DLD1 (cell line): Measurements from ENCODE around the gene UNC119B.

ENCODE experiments used
- in situ Hi-C: cut with HindIII; loops from 2 replicates; pipeline ENCODE4 v1.10.0; 2017; ENCODE audit warnings: low sequenced_read_pairs

The UNC119B gene

DNA sequence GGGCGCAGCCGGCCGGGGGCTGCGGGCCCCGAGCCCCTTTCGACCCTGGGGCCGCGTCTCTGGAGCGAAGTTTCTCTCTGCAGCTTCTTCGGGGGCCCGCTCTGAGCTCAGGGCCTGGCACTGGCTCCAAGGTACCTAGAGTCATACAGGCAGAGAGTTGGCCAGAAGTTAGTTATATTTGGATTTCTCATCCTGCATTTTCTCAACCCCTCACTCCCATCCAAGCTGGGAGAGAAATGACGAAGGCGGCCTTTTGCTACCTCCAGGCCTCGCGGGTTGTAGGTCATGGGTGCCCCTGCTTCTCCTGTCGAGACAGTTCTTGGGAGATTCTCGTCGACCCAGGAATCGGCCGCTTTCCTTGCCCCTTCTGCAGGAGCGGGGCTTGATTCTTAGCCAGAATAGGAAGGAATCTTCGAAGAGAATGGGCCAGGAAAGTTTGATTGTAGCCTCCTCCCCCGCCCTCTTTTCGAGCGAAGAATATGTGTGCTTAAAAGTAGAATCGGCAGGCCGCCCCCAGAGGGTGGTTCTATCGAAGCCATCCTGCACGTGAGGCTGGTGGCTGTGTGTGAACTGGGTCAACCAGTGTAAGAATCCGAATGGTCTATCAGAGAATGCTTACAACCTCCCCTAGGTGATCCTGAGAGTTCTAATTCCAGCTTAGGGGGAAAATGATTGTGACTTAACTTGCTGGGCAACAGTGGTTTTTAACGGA, 22.5 kb upstream of the UNC119B start:
- in situ Hi-C loops = no loop called here

DNA sequence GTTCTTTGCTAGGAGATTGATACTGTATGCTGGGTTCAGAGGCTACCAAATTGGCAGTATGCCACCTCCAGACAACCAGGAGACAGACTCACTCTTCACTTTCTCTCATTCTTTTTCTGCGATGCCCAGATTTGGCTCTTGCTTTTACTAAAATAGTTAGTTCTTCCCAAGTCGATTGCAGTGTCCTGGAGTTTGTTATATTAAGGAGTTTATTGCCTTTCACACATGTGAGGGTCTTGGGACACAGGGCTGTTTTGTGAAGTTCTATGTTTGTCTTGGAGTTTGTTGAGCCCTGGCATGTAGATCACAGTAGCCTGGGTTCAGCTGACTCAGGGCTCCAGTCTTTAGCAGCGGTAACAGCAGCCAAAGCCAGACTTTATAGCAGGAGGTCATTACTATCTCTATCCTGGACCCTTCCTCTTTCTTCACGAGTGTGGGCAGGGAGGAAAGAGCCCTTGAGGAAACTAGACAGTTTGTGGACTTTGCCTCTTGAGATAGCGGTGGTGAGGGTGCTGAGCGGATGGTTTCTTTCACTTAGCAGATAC, 21.7 kb upstream of the UNC119B start:
- in situ Hi-C loops = no loop called here

DNA sequence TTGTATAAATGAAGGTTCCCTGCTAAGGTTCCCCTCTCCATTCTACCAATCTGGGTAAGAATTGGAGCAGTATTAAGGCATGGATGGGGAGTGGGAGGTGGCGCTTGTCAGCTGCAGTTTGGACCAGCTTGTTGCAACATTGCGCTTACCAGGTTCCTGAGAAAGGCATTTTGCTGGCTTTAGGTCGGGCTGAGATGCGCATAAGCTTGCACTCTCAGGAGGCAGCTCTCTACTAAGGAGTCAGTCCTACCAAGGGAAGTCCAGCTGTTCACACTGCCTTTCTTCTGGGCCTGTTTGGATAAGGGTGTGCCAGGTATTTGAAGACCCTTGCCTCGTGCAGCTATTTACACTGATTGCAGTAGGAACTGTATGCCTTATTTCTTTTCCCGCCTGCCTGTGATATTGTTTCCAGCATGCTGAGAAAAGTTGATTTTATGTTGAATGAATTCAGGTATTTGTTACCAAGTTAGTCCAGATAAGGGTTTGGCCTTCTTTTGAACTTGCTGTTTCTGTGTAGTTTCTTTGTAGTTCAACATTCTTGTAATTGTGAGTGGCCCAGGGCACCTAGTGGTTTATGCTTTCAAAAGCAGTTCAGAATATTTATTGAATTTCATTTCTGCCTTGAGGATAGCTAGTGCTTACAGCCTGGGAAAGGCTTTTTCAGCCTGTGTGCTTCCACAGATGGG, 20.7 kb upstream of the UNC119B start:
- in situ Hi-C loops = no loop called here

DNA sequence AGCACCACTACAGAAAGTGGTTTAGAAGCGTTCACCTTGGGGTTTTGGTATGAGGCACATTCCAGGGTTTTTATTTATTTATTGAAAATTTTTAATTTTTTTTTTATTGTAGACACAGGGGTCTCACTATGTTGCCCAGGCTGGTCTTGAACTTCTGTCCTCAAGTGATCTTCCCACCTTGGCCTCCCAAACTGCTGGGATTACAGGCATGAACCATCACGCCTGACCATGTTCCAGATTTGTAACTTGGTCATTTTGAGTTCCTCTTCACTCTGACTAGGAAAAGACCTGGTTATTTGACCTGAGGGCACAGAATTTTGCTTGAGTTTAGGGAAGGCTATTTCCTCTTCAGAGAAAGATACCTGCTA, 20.2 kb upstream of the UNC119B start:
- in situ Hi-C loops = no loop called here

DNA sequence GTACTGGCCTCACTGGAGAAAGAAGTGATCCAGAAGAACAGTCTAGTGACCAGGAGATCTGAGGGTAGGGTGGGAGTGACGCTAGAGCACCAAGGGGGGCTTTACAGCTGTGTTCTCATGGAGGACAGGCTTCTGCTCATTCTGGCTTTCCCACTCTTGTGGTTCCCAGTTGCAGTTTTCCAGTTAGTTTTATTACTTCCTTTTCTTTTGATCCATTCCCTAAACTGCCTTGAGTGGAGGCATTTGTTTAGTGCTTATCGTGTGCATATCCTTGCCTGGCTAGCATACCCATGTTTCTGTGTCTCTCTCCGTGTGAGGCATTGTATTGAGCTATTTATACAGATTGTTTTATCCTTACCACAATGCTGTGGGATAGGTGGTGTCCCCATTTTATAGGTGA, 19.3 kb upstream of the UNC119B start:
- in situ Hi-C loops = no loop called here

DNA sequence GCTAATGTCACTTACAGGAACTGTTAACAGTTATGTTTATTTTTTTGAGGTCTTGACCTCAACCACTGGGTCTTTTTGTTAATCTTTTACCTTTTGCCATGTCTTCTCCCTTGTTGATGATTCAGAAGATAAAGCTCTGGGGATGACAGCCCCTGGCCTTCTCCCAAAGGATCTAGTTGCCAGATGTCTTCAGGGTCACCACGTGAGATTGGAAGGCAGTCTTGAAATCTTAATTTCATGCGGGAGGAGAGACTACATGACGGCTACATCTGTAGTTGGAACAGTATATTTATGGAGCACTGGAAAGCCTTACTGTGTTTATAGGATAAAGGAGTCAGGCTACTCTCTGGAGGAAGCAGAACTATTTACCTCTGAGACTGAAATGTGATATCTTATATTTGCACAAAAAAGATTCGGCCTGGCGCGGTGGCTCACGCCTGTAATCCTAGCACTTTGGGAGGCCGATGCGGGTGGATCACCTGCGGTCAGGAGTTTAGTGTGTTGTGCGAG, 17.7 kb upstream of the UNC119B start:
- in situ Hi-C loops = no loop called here

DNA sequence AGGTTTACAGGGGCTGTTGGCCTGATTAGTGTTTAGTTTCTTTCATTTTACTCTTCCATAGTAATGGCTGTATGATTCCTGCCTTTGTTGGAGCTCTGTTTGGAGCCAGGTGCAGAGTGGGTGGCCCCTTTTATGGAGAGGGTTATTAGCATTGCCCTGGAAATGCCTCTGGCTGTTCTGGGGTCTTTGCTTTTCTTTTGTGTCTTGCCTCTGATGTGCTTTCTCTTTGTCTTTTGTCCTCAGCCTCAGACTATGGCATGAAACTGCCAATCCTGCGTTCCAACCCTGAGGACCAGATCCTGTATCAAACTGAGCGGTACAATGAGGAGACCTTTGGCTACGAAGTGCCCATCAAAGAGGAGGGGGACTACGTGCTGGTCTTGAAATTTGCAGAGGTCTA, 16.4 kb upstream of the UNC119B start:
- in situ Hi-C loops = no loop called here

DNA sequence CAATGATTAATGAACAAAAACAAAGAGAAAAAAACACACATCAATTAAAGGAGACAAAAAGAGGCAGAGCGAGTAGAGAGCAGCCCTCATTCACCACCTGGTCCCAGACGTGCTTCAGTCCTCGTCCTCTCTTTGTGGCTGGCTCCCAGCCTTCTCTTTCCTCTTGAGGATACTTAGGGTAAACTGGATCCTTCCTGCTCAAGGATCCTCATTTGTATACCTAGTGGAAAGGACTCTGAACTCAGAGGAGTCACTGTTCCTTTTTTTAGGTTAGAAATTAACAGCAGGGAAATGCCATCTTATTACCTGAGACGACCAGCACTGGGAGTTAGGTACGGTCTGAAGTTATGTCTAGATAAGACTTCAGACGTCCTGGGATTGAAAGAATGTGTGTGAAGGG, 13.6 kb upstream of the UNC119B start:
- in situ Hi-C loops = no loop called here

DNA sequence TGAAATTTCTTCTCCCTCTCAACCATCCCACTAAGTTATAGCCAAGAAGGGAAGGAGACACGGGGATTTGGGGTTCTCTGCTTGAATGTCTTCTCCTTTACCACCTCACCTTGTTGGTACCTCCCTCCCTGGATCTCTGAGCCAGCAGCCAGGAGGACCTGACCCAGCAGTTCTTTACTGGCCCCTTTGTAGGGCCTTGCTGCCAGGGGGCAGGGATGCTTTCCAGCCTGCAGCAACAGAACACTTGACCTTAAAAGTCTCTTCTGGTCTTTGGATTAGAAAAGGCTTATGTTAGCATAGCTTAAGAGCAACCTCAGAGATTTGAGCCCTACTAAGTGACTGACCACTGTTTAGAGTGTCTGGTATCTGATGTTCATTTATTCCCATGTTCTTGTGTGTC, 12.9 kb upstream of the UNC119B start:
- in situ Hi-C loops = no loop called here

DNA sequence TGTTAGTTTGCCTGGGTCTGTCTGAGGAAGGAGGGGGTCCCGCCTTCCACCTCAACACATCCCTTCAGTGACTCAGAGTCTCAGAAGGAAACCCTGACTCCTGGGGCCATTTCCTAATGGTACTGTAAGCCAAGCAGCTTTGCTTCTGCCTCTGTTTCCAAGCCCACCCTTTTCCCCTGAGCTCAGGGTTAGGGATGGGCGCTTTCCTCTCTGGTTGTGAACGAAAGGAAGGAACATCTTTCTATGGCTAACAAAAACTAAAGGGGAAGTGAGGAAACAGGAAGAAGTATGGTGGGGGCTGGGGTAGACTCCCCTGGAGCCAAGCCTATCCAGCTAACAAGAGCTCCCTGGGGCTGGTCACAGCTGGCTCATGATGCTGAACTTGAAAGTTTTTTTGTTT, 11.6 kb upstream of the UNC119B start:
- in situ Hi-C loops = no loop called here

DNA sequence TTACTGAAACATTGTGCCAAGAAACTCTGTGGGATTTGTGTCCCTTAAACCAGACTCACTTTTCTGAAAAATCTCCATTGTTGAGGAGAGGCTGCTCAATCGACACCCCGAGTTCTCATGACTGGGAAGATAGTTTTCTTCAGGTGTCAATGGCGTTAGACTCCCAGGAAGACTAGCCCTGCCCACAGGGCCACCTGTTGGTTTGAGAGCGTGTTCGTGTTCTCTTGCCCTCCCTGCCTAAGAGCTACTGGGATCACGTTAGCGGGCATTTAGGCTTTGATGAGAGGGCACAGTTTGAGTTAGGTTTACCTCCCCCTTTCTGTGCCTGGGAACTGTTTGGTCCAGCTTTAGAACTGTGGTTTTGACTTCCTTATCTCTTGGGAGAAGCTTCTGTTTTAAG, 10.7 kb upstream of the UNC119B start:
- in situ Hi-C loops = no loop called here

DNA sequence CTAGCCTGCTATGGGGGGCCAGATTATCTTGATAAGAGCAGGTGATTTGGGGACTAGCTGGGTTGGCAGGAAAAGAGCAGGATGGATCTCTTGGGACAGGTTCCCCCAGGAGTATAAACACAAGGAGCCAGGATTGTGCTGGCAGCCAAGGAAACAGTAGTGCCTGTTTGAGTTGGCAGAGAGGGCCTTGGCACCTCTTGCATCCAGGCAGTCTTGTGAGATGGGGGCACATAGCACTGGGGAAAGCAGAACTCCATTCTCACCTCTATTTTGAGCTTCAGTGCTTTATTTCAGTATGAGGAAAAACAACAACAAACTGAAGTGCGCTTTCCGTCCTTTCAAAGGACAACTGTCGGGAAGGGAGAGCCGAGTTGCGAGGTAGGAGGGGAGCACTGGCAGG, 9.4 kb upstream of the UNC119B start:
- in situ Hi-C loops = no loop called here

DNA sequence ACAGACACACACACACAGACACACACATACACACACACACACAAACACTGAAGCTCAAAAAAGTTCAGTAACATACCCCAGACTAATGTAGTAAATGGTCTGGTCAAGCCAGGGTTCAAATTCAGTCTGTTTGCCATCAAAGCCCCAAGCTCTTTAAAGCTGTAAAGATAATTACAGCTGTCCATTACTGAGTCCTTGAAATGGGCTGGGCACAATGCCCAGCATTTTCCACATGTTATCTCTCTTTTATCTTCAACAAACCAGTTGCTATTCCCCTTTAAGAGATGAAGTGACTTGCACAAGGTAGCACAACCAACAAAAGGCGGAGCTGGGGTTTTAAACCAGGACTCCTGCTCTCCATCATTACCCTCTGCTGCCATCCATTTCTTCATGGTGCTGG, 7.6 kb upstream of the UNC119B start:
- in situ Hi-C loops = no loop called here

DNA sequence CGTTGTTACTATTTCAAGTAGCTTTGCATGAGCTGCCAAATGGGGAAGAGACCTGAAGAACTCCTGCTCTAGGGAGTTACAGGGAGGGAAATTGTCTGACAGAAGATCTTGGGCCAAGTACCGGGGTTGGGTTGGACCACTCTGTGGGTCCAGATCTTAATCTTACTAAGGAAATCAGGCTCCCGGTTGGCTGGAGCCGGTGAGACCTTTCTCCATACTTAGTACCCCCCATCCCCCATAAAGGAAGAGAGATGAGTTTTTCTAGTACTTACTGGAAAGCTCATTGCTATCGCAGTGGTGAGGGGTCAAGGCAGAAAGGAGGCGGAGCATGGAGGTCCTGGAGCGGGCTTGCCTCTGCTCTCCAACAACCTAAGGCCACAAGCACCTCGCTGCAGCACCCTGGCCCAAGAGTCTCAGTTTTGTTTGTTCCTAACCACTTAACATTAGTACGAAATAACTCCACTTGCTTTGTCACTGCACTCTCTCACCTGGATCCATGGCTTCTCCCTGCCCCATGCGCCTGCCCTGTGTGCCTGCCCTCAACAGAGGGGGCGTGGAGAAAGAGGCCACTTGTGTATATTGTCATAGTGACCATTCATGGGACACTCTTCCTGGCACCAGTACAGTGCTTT, 6.8 kb upstream of the UNC119B start:
- in situ Hi-C loops = no loop called here

DNA sequence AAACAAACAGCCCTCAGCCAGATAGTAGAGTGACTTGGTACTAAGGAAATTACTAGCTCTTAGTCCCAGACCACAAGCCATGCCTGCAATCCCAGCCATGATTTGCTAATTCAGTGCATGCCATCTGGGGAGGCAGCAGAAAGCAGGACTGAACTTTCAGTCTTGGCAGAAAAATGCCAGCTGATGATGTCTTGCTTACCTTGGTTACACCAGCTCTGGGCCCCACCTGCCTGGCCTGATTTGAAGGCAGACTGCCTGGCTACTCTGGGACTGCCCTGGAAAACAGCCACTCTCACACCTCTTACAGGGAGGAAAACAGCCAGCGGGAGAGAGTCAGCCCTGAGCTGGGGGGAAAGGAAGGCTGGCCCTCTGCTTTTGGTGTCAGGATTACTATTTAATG, 4.6 kb upstream of the UNC119B start:
- in situ Hi-C loops = no loop called here

DNA sequence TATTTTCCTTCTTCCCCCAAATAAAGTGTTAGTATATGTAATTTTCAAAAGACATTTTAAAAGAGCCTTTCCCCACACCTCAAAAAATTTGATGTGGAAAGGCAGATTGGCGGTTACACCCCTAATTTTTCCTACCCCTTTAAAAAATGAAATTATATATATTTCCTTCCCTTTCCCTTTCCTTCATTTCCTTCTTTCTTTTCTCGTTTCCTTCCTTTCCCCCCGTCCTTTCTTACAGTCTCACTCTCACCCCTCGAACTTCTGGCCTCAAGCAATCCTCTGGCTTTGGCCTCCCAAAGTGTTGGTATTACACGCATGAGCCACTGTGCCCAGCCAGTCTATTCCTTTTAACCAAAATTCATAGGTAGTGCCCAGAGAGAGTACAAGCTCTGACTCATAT, 4.2 kb upstream of the UNC119B start:
- in situ Hi-C loops = no loop called here

DNA sequence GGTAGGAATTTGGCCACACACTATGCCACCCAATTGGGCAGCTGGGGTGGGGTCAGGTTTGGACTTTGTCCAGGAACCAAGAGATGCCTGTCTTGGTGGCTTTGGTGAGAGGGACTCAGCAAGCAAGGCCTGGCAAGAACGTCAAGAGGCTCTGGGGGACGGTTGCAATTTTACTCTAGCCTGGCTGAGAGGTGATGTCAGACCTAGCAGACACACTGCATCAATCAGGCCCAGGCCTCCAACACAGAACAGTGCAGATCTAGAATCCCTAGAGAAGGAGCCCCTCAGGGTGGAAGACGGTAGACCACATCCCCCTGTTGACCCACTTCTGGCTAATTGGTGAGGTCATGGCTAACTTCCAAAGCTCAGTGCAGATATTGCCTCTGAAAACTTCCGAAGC, 1.6 kb upstream of the UNC119B start:
- in situ Hi-C loops = no loop called here

DNA sequence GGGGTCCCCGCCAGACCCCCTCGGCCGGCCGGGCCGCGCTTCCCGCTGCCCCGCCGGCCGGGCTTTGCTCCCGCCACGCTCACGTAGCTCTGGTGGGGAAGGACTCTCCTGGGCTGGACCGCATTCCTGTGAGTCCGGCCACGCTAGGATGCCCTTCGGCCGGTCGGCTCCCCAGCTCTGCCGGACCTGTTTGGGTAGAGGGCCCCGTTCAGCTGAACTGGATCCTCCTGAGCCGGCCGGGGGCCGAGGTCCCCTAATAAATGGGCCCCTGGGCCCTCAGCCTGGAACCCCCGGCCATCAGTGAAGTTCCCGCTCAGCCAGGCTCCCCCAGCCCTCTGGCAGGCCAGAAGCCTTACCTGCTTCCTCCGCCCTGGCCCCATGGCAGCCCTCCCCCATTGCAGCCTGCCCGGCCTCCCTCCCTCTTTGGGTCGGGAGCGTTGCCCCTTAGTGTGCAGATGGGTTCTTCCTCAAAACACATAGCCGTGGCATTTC, 593 bp downstream of the UNC119B start:
- in situ Hi-C loops = no loop called here

DNA sequence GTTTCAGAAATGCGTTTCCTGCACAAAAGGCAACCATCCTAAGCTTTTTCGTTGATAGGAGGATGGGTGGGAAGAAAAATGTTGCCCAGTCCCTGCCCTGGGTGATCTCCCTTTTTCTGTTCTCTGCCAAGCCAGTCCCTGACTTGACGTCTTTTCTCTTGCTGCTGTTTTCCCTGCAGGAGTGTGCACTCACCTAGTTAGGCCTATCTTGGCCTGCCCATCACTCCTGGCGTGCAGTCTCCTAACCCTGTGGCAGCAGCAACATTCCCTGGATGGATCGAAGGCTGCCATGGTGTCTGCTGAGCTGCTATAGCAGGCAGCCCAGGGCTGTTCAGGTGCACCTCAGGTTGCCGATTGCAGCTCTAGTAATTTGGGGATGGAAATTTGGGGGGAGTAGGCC, 1.2 kb downstream of the UNC119B start:
- in situ Hi-C loops = no loop called here

DNA sequence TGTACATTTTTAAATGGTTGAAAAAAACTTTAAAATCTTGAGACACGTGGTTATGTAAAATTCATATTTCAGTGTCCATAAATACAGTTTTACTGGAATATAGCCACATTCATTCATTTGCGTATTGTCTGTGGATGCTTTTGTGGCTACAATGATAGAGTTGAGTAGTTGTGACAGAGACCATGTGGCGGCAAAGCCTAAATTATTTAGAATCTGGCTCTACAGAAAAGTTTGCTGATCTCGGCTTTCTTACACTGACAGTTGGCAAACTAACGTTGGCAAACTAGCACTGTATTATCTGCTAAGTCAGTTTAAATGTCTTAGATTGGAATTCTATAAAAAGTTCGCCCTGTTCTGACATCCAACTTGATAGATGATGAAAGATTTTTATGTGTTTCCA, 2.4 kb downstream of the UNC119B start:
- in situ Hi-C loops = no loop called here

DNA sequence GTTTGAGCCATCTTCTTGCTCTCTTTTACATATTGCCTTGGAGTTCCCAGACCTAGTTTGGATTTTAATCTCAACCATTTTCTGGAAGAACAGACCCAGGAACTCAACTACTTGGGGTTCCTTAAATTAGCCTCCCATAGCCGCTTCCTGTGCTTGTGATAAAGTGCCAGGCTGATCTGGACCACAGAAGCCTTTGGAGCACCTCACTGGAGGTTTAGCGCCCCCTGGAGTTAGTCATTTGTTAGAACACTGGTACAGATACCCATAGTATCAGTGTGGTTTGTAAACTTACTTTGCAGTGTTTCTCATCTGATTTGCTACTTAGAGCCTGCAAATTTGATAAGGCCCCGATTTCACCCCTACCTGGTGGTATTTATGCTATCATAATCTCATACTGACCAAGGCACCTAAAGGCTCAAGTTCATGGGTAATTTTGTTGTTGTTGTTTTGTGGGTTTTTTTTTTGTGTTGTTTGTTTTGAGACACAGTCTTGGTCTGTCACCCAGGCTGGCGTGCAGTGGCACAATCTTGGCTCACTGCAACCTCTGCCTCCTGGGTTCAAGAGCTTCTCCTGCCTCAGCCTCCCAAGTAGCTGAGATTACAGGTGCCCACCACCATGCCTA, 3.7 kb downstream of the UNC119B start:
- in situ Hi-C loops = no loop called here
